Measurements from ENCODE around the gene AK5. TPM values are rescaled to one million over a fixed set of nuclear protein-coding genes. Genes with fewer than 3 reads are reported as not detected.

AK5 gene
- total RNA-seq, 1 donor = 25.3 TPM

DNA sequence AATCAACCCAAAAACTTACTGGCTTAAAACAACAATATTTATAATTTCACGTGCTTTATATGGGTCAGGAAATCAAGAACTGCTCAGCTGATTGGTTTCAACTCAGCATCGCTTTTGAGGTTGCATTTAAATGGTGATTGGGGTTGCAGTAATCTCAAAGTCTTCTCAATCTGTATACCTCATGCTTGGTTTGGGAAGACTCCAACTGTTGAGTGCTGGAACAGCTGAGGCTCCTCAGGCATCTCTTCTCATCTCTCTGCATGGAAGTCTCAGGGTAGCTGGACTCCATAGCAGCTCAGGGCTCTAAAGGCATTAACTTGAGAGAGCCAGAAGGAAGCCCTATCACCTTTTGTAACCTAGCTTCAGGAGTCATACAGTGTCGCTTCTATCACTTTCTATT, 35.1 kb downstream of the AK5 start:
- no peak for DNase-seq (ENCODE audit: insufficient read length, low spot score, missing footprints)
- Histone ChIP-seq H3K36me3 (ENCODE audit: insufficient read depth, low read length) (no peaks in the 10 kb centered on the region), H3K4me1 (ENCODE audit: insufficient read depth, low read length) (peaks cover 21% of the 10 kb centered on the region), H2AFZ (ENCODE audit: low read length) (no peak overlapping the region), H3K9me3 (ENCODE audit: low read depth, low read length) (no peaks in the 10 kb centered on the region), H3K4me2 (ENCODE audit: insufficient read depth, low read length) (no peak overlapping the region), H4K20me1 (ENCODE audit: insufficient read depth, low read length) (no peaks in the 10 kb centered on the region), H3K27ac (ENCODE audit: low read depth, low read length) (no peak overlapping the region), H3K27me3 (ENCODE audit: insufficient read depth, low read length) (no peaks in the 10 kb centered on the region), H3K79me2 (ENCODE audit: insufficient read depth, low read length) (no peaks in the 10 kb centered on the region), H3K4me3 (ENCODE audit: insufficient read depth, low read length) (no peak overlapping the region)
- TF ChIP-seq, protein P1, sequence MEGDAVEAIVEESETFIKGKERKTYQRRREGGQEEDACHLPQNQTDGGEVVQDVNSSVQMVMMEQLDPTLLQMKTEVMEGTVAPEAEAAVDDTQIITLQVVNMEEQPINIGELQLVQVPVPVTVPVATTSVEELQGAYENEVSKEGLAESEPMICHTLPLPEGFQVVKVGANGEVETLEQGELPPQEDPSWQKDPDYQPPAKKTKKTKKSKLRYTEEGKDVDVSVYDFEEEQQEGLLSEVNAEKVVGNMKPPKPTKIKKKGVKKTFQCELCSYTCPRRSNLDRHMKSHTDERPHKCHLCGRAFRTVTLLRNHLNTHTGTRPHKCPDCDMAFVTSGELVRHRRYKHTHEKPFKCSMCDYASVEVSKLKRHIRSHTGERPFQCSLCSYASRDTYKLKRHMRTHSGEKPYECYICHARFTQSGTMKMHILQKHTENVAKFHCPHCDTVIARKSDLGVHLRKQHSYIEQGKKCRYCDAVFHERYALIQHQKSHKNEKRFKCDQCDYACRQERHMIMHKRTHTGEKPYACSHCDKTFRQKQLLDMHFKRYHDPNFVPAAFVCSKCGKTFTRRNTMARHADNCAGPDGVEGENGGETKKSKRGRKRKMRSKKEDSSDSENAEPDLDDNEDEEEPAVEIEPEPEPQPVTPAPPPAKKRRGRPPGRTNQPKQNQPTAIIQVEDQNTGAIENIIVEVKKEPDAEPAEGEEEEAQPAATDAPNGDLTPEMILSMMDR (IDR thresholded peaks at IDR 0.05; ENCODE audit: extremely low read depth, low read depth, low read length) = no peak

DNA sequence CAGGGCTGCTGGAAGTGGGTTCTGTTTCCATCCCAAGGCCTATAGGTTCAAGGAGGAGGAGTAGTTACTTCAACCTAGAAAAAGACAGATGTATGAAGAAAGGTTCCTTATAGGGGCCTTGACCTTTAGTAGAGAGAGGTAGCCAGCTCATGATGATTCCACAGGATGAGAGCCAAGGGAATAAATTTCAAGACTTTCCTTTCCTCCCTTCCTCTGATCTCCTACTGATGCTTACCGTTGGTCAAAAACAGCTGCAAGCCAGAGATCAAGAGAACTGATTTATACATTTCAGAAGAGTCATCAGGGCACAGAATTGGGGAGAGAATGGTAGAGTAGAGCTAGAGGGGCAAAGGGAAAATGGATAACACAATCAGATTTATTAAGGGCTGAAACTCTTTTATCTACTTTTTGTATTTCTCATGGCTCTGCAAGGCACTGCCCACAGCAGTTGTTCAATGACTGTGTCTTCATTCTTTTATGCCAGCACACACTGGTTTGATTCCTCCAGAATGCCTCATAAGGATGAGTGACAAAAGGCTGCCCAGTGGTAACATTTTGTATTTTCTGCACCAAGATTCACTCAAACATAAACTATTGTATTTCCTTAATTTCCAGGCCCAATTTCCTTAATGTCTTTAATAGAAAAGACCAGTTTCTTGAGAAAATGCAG, 37.4 kb downstream of the AK5 start:
- Histone ChIP-seq H4K20me1 (ENCODE audit: insufficient read depth, low read length) (no peaks in the 10 kb centered on the region), H3K27ac (ENCODE audit: low read depth, low read length) (peak overlapping the region; percentile 56), H3K27me3 (ENCODE audit: insufficient read depth, low read length) (no peaks in the 10 kb centered on the region), H3K36me3 (ENCODE audit: insufficient read depth, low read length) (no peaks in the 10 kb centered on the region), H3K79me2 (ENCODE audit: insufficient read depth, low read length) (no peaks in the 10 kb centered on the region), H3K9me3 (ENCODE audit: low read depth, low read length) (no peaks in the 10 kb centered on the region), H3K4me3 (ENCODE audit: insufficient read depth, low read length) (peak overlapping the region; percentile 3), H2AFZ (ENCODE audit: low read length) (peak overlapping the region; percentile 51), H3K4me1 (ENCODE audit: insufficient read depth, low read length) (peaks cover 26% of the 10 kb centered on the region), H3K4me2 (ENCODE audit: insufficient read depth, low read length) (peak overlapping the region; percentile 17)
- TF ChIP-seq, protein P1 (IDR thresholded peaks at IDR 0.05; ENCODE audit: extremely low read depth, low read depth, low read length) = no peak
- peak; percentile 44 for DNase-seq (ENCODE audit: insufficient read length, low spot score, missing footprints)

- H3K9me3 ChIP-seq (ENCODE audit: low read depth, low read length) = no peaks in the 10 kb centered on the region
- no peaks in the 10 kb centered on the region for H3K79me2 ChIP-seq (ENCODE audit: insufficient read depth, low read length)
- peak overlapping the region; percentile 88 for H3K27ac ChIP-seq (ENCODE audit: low read depth, low read length)
- H3K36me3 ChIP-seq (ENCODE audit: insufficient read depth, low read length) = no peaks in the 10 kb centered on the region
- no peaks in the 10 kb centered on the region for H4K20me1 ChIP-seq (ENCODE audit: insufficient read depth, low read length)
- peak overlapping the region; percentile 48 for H2AFZ ChIP-seq (ENCODE audit: low read length)
- no peaks in the 10 kb centered on the region for H3K27me3 ChIP-seq (ENCODE audit: insufficient read depth, low read length)
- TF ChIP-seq, protein P1 (IDR thresholded peaks at IDR 0.05; ENCODE audit: extremely low read depth, low read depth, low read length) = no peak
- peak overlapping the region; percentile 54 for H3K4me2 ChIP-seq (ENCODE audit: insufficient read depth, low read length)
- DNase-seq (ENCODE audit: insufficient read length, low spot score, missing footprints) = peak; percentile 66
- peaks cover 24% of the 10 kb centered on the region for H3K4me1 ChIP-seq (ENCODE audit: insufficient read depth, low read length)
- no peak overlapping the region for H3K4me3 ChIP-seq (ENCODE audit: insufficient read depth, low read length)
These were observed 40.5 kb downstream of the AK5 start for GRCh38 chr1:77322061-77322900.

GRCh38 chr1:77333501-77333900, 51.7 kb downstream of the AK5 start:
- Histone ChIP-seq H4K20me1 (ENCODE audit: insufficient read depth, low read length) (no peaks in the 10 kb centered on the region), H3K36me3 (ENCODE audit: insufficient read depth, low read length) (no peaks in the 10 kb centered on the region)

More at GRCh38 chr1:77333501-77333900, 51.7 kb downstream of the AK5 start:
- no peak overlapping the region for H3K27ac ChIP-seq (ENCODE audit: low read depth, low read length)
- no peaks in the 10 kb centered on the region for H3K27me3 ChIP-seq (ENCODE audit: insufficient read depth, low read length)
- TF ChIP-seq, protein P1 (IDR thresholded peaks at IDR 0.05; ENCODE audit: extremely low read depth, low read depth, low read length) = no peak
- no peak overlapping the region for H3K4me2 ChIP-seq (ENCODE audit: insufficient read depth, low read length)
- no peaks in the 10 kb centered on the region for H3K4me1 ChIP-seq (ENCODE audit: insufficient read depth, low read length)
- no peak overlapping the region for H3K4me3 ChIP-seq (ENCODE audit: insufficient read depth, low read length)
- no peaks in the 10 kb centered on the region for H3K79me2 ChIP-seq (ENCODE audit: insufficient read depth, low read length)
- DNase-seq (ENCODE audit: insufficient read length, low spot score, missing footprints) = no peak
- no peaks in the 10 kb centered on the region for H3K9me3 ChIP-seq (ENCODE audit: low read depth, low read length)
- H2AFZ ChIP-seq (ENCODE audit: low read length) = no peak overlapping the region

Data from osteoblast (primary cell).